Cortex of kidney (tissue), 1 donor: ENCODE measurements around the gene IL17D.
"Not testable (repeated sequence)": the region's sequence is repeated elsewhere in the genome, so short reads cannot be mapped to it uniquely, and the experiment has no call there.

Experiments
- DNase-seq: peaks from one replicate; lab custom pipeline; 2025; lab: John Stamatoyannopoulos, UW

IL17D gene

DNA sequence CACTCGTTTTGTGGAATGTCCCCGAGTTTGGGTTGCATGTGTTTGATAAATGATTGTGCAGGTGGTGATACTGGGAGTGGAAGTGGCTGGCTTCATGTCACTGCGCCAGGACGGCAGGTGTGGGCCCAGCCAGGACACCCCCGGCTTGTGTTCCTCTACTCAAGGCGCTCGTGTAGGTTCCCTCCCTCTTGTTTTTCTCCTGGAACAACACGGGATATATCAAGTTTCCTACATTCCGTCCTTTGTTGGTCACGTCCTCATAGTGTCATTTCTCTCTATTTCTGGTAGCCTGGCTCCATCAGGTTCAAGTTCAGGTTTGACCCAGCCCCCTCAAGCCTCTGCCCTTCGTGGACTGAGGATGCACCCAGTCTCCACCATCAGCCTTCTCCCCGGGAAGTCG, 16.3 kb downstream of the IL17D start:
- no peak for DNase-seq

DNA sequence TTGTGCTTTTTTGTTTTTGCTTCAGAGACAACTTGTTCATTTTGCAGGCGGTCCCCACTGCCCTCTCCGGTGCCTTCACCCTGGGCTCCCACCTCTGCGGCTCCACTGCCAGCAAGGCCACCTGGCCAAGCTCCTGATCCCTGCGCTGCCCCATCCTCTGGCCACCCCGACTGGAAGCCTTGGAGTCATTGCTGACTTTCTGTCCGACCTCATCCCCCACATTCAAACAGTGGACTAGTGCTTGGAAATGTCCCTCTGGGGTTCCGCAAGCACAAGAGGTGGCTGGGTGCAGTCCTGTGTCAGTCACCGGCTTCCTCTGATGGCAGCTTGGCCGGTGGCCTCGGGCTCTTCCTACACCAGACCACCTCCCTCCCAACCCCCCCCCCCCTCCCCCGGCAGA, 17.0 kb downstream of the IL17D start:
- DNase-seq = no peak

DNA sequence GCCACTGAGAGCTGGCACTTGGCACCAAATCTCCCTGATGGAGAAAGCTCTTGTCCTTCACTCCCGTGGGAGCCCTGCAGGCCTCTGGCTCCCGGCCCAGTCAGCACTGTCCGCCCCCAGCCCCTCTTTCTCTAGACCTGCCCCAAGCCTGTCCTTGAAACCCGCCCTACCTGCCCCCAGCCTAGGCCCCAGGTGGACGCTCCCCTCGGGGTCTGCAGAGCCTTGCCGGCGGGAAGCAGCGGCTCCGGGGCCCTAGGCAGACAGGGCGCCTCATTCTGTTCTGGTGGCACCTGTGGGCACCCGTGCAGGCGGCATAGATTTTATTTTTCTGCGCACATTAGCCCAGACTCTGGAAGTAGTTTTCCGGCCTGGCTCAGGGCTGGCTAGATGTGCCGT, 17.6 kb downstream of the IL17D start:
- DNase-seq = no peak

DNA sequence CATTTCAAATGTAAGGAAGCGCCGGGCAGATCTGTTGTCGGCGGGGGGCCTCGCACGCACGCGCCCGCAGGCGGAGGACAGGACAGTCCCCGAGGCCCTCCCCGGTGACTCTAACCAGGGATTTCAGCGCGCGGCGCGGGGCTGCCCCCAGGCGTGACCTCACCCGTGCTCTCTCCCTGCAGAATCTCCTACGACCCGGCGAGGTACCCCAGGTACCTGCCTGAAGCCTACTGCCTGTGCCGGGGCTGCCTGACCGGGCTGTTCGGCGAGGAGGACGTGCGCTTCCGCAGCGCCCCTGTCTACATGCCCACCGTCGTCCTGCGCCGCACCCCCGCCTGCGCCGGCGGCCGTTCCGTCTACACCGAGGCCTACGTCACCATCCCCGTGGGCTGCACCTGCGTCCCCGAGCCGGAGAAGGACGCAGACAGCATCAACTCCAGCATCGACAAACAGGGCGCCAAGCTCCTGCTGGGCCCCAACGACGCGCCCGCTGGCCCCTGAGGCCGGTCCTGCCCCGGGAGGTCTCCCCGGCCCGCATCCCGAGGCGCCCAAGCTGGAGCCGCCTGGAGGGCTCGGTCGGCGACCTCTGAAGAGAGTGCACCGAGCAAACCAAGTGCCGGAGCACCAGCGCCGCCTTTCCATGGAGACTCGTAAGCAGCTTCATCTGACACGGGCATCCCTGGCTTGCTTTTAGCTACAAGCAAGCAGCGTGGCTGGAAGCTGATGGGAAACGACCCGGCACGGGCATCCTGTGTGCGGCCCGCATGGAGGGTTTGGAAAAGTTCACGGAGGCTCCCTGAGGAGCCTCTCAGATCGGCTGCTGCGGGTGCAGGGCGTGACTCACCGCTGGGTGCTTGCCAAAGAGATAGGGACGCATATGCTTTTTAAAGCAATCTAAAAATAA, 18.2 kb downstream of the IL17D start:
- DNase-seq = no peak

DNA sequence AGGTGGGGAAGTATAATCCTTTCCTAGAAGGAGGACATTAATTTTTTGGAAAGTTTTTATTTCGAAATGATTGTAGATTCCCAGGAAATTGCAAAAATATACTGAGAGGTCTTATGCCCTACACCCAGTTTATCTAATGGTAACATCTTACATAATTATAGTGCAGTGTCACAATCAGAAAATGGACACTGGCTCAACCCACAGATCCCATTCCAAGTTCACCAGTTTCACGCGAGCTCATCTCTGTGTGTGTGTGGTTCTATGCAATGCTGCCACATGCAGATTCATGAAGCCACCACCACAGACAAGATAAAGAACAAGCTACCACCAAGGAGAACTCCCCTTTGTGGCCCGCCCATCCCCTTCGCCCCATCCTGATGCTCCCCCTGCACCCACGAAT, 24.4 kb downstream of the IL17D start:
- no peak for DNase-seq

DNA sequence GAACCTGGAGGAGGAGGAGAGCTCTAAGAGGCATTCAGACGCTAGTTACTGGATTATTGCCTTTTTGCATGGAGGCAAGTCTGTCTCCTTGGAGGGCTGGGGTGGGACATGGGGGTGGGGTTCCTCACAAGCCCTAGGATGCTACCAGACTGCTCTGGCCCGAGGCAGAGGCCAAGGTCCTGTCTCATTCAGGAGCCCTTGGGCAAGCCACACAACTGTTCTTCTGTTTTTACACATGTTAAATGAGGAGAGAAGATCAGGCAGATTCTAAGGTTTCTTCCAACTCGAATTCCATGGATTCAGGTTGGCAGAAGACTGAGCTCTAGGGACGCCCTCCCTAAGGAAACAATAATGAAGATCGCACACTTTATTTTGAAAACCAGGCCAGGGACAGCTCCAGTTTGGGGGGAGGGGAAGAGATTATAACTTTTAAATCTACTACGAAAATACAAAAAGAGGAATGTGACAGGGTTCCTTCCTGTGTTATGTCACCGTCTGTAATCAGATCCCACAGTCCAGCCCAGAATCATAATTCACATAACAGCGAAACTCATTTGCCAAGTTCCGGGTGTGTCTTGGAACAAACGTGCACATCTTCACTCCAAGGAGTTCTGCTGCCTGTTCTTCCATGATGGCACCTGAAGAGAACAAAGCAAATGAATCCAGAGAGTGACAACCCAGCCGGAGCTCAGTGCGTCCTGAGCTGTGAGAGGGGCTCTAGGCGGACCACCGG, 25.2 kb downstream of the IL17D start:
- no peak for DNase-seq

DNA sequence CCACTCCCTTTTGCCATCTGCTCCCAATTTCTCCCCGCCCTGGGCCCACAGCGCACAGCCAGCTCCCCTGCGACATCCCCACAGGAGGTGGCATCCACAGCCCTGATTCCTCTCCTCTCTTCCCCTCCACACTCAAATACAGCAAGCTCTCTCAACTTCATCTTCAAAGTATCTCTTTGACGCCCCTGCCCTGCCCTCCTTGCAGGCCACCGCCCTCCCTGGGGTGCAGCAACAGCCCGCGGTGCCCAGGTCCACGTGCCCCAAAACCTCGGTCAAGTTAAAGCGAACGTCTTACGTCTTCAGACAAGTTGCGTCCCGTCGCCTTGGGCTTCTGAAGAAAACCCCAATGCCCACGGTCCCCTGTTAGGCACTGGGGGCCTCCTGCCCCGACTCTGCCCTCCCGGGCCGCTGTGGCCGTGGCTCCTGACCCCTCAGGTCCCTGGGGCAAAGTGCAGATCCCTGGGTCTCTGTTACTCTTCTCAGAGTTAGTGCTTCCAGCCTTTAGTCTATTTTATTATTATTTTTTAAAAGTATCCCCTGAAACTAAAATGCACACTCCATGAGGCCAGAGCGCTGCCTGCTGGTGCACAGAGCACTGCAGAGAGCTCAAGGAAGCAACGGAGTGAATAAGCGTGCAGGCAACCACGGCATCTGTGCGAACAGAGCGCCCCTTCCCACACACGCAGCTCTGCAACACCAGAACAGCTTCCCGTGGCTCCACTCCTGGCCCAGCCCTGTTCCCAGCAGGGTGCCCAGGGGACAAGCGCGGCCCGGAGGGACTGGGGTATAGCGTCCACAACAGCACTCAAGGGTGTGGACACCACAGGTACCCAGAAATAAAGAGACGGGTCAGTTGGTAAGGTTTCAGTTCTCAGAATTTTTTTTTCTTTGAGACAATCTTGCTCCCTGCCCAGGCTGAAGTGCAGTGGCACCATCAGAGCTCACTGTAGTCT, 26.4 kb downstream of the IL17D start:
- DNase-seq = no peak

DNA sequence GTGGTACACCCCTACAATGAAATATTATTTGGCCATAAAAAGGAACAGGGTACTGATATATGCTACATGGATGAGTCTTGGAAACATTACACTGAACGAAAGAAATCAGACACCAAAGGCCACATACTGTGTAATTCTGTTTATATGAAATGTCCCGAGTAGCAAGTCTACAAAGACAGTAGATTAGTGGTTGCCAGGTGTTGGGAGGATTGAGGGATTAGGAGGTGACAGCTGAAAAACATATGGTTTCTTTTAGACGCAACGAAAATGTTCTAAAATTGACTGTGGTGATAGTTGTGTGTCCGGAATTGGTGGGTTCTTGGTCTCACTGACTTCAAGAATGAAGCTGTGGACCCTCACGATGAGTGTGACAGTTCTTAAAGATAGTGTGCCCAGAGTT, 35.1 kb downstream of the IL17D start:
- DNase-seq = no peak

DNA sequence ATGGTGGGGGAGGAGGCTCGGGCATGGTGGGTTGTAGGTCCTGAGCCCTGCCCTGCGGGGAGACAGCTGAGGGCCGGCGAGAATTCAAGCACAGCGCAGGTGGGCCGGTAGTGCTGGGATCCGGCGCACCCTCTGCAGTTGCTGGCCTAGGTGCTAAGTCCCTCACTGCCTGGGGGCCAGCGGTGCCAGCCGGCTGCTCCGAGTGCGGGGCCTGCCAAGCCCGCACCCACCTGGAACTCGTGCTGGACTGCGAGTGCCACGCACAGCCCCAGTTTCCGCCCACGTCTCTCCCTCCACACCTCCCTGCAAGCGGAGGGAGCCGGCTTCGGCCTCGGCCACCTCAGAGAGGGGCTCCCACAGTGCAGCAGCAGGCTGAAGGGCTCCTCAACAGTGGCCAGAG, 36.5 kb downstream of the IL17D start:
- DNase-seq = no peak

DNA sequence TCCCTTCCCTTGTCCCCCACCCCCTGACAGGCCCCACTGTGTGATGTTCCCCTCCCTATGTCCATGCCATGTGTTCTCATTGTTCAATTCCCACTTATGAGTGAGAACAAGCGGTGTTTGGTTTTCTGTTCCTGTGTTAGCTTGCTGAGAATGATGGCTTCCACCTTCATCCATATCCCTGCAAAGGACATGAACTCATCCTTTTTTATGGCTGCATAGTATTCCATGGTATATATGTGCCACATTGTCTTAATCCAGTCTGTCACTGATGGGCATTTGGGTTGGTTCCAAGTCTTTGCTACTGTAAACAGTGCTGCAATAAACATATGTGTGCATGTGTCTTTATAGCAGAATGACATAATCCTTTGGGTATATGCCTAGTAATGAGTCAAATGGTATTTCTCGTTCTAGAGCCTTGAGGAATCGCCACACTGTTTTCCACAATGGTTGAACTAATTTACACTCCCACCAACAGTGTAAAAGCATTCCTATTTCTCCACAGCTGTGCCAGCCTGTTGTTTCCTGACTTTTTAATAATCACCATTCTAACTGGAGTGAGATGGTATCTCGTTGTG, 40.4 kb downstream of the IL17D start:
- not testable (repeated sequence) for DNase-seq

DNA sequence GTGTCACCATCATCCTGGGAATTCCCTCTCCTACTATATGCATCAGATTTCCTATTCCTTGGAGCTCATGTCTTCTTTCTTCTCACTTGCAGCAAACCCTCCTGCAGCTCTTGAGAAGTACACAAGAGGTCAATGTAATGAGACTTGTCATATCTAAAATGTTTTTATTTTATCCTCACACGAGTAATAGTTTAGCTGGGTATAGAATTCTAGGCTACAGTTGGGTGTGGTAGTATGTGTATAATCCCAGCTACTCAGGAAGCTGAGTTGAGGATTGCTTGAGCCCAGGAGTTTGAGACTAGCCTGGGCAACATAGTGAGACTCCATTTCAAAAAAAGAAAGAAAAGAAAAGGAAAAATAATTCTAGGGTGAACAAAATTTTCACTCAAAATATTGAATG, 45.9 kb downstream of the IL17D start:
- no peak for DNase-seq

DNA sequence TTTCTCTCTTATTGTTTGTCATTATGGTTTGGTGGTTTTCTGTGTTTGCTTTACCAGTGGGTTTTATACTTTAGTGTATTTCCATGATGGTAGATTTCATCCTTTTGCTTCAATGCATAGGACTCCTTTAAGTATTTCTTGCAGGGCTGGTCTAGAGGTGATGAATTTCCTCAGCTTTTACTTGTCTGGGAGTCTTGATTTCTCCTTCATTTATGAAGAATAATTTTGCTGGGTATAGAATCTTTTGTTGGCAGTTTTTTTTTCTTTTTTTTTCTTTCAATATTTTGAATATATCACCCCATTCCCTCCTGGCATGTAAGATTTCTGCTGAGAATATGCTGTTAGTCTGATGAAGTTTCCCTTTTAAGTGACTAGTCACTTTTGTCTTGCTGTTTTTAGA, 50.5 kb downstream of the IL17D start:
- DNase-seq = no peak

DNA sequence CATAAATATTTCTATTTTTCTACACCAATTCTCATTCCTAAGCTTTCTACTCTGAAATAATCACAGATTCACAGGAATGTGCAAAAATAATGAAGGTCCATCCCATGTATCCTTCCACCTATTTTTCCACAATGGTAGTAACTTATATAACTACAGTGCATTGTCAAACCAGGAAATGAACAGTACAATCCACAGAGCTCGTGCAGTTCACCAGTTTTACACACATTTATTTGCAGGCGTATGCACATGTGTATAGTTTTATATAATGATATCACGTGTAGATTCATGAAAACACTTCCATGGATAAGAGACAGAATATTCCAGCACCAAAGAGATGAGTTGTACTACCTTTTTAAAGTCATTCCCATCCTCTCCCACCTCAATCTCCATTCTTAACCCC, 57.4 kb downstream of the IL17D start:
- DNase-seq = no peak

DNA sequence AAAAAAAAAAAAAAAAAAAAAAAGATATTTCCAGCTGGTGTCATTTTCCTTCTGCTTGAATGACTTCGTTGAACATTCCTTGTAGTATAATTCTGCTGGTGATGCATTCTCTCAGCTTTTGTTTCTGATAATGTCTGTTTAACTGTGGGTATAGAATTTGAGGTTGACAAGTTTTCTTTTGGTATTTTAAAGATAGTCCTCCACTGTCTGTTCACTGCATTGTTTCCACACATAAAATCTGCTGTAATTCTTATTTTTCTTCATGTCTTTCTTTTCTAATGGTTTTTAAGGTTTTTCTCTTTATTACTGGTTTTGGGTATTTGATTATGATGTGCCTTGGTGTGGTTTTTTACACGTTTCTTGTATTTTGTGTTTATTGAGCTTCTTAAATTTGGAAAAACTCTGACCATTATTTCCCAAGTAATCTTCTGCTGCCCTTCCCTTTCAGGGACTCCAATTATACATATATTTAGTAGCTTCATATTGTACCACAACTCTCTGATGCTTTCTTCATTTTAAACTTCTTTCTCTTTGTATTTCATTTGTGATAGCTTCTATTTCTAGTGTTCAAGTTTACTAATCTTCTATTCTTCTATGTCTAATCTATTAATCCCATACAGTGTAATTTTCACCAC, 63.9 kb downstream of the IL17D start:
- no peak for DNase-seq

DNA sequence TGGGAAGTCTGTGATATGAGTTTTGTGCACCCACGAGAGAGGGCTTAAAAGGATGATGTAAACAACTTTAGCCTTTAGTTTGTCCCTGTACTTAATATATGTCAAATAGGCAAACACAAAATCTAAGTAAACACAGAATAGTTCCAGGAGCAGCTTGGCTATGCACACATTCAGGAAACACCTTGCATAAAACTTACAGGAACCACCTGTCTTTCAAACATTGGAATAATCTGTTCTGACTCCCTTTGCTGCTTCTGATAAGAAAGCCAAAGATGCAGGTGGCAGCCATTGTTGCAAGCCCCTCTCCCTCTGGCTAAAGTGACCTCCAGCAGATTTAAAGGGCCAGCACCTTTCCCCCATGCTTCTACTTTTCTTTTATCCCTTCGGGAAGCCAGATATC, 65.6 kb downstream of the IL17D start:
- DNase-seq = no peak

DNA sequence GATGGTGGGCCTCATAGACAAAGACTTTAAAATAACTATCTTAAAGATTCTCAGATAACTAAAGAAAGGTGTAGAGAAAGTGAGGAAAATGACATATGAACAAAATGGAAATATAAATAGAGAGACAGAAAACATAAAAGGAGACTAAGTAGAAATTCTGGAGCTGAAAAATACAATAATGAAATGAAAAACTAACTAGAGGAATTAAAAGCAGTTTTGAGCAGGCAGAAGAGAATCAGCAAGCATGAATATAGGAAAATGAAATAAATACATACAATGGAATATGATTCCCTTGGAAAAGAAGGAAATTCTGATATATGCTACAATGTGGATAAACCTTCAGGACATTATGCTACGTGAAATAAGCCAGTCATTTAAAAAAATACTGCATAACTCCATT, 66.3 kb downstream of the IL17D start:
- DNase-seq = no peak
